Neural cell (in vitro differentiated cells): ENCODE results near the gene DOCK4. TPM values are rescaled to one million over a fixed set of nuclear protein-coding genes. Genes with fewer than 3 reads are reported as not detected.

Source experiments
- H2AFZ ChIP-seq: fragments of 200-600, 300-800 bp; sonication (generic), shearing (Covaris generic); 2 replicates; pipeline ENCODE4 v1.6.0; 2014; ENCODE audit warnings: low read depth, mild to moderate bottlenecking, antibody characterized with exemption, low read length, moderate library complexity
- H3F3A ChIP-seq: fragments of 200-600 bp; shearing (Covaris generic); 2 replicates; pipeline ENCODE4 v1.6.1; 2016; ENCODE audit warnings: mild to moderate bottlenecking, moderate library complexity, mixed read lengths, antibody characterized with exemption, low read length; ENCODE audit not compliant: insufficient read depth, poor library complexity, severe bottlenecking
- H3K27ac ChIP-seq: fragments of 200-600, 300-800 bp; sonication (generic), shearing (Covaris generic); 2 replicates; pipeline ENCODE4 v1.5.1; 2014; ENCODE audit warnings: mild to moderate bottlenecking, low read length, moderate library complexity
- H3K27me3 ChIP-seq: fragments of 300-800, 200-600 bp; sonication (generic), shearing (Covaris generic); 2 replicates; pipeline ENCODE4 v1.6.0; 2014; ENCODE audit warnings: mild to moderate bottlenecking, low read depth, low read length, moderate library complexity; ENCODE audit not compliant: insufficient read depth
- H3K36me3 ChIP-seq: fragments of 300-800, 200-600 bp; sonication (generic), shearing (Covaris generic); 2 replicates; pipeline ENCODE4 v1.5.1; 2014; ENCODE audit warnings: mild to moderate bottlenecking, antibody characterized with exemption, low read length, moderate library complexity; ENCODE audit not compliant: insufficient read depth
- H3K4me2 ChIP-seq: fragments of 300-800, 200-600 bp; sonication (generic), shearing (Covaris generic); 2 replicates; pipeline ENCODE4 v1.6.0; 2014; ENCODE audit warnings: mild to moderate bottlenecking, low read length
- H3K4me3 ChIP-seq: fragments of 300-800, 200-600 bp; sonication (generic), shearing (Covaris generic); 2 replicates; pipeline ENCODE4 v1.5.1; 2014; ENCODE audit warnings: mild to moderate bottlenecking, low read length, moderate library complexity
- H3K79me2 ChIP-seq: fragments of 200-600 bp; shearing (Covaris generic); replicated peaks from 2 replicates; pipeline ENCODE4 v1.6.0; 2014; ENCODE audit warnings: mild to moderate bottlenecking, low read length, moderate library complexity; ENCODE audit not compliant: insufficient read depth
- H3K9ac ChIP-seq: fragments of 300-800, 200-600 bp; sonication (generic), shearing (Covaris generic); 2 replicates; pipeline ENCODE4 v1.6.1; 2016; ENCODE audit warnings: mild to moderate bottlenecking, low read length, mixed read lengths
- H3K9me2 ChIP-seq: fragments of 200-600 bp; shearing (Covaris generic); 2 replicates; pipeline ENCODE4 v1.6.1; 2016; ENCODE audit warnings: mild to moderate bottlenecking, low read length, mixed read lengths; ENCODE audit not compliant: insufficient read depth
- H3K9me3 ChIP-seq: fragments of 200-600, 300-800 bp; sonication (generic), shearing (Covaris generic); 2 replicates; pipeline ENCODE4 v1.6.1; 2016; ENCODE audit warnings: mild to moderate bottlenecking, mixed run types, low read length, moderate library complexity, mixed read lengths
- H4K20me1 ChIP-seq: fragments of 200-600 bp; shearing (Covaris generic); 2 replicates; pipeline ENCODE4 v1.6.1; 2016; ENCODE audit warnings: mild to moderate bottlenecking, mixed run types; ENCODE audit not compliant: insufficient read depth
- CTCF ChIP-seq: fragments of 450-650 bp; IDR thresholded peaks from 2 replicates; pipeline ENCODE4 v1.5.1; 2014; ENCODE audit warnings: antibody characterized with exemption, mild to moderate bottlenecking, moderate library complexity; ENCODE audit not compliant: poor library complexity, severe bottlenecking
- EP300 ChIP-seq: fragments of 450-650 bp; conservative IDR thresholded peaks from 2 replicates; pipeline ENCODE4 v1.6.1; 2014; ENCODE audit warnings: antibody characterized with exemption, mild to moderate bottlenecking, moderate library complexity; ENCODE audit not compliant: poor library complexity, severe bottlenecking
- EZH2 ChIP-seq: fragments of 200-600, 300-800 bp; shearing (Covaris generic), sonication (generic); IDR thresholded peaks from 2 replicates; pipeline ENCODE4 v1.6.1; 2014; ENCODE audit warnings: antibody characterized with exemption, low read length, borderline replicate concordance, mild to moderate bottlenecking; ENCODE audit not compliant: insufficient read depth, poor library complexity, severe bottlenecking
- MXI1 ChIP-seq: fragments of 450-650 bp; conservative IDR thresholded peaks from 2 replicates; pipeline ENCODE4 v1.6.1; 2014; ENCODE audit warnings: antibody characterized with exemption, mild to moderate bottlenecking; ENCODE audit not compliant: poor library complexity, severe bottlenecking
- POLR2AphosphoS5 ChIP-seq: IDR thresholded peaks from 2 replicates; pipeline ENCODE4 v1.6.1; 2012
- RAD21 ChIP-seq: fragments of 450-650 bp; conservative IDR thresholded peaks from 2 replicates; pipeline ENCODE4 v1.6.1; 2014; ENCODE audit warnings: antibody characterized with exemption, mild to moderate bottlenecking, moderate library complexity
- REST ChIP-seq: IDR thresholded peaks from 2 replicates; pipeline ENCODE4 v1.6.1; 2012; ENCODE audit warnings: borderline replicate concordance
- SMC3 ChIP-seq: fragments of 450-650 bp; conservative IDR thresholded peaks from 2 replicates; pipeline ENCODE4 v1.6.1; 2014; ENCODE audit warnings: antibody characterized with exemption, mild to moderate bottlenecking, moderate library complexity; ENCODE audit not compliant: poor library complexity
- TAF1 ChIP-seq: IDR thresholded peaks from 2 replicates; pipeline ENCODE4 v1.6.1; 2012; ENCODE audit warnings: low read depth
- polyA plus RNA-seq: library from polyadenylated mRNA; depleted of rRNA; stranded (reverse); fragments of >200 nt; gene quantifications from 2 replicates; pipeline ENCODE4 v1.2.3, GENCODE V29; 2014

The DOCK4 gene
- polyA plus RNA-seq, 1 donor from 2014 or later, result 28.1 TPM

- Histone ChIP-seq H2AFZ (no peak overlapping the region), H3K4me2 (no peak overlapping the region), H3K27me3 (no peaks in the 10 kb centered on the region), H3K4me3 (no peak overlapping the region), H3K9me3 (no peaks in the 10 kb centered on the region), H3K79me2 (peaks cover 61% of the 10 kb centered on the region), H4K20me1 (no peaks in the 10 kb centered on the region), H3K9me2 (no peaks in the 10 kb centered on the region), H3F3A (no peaks in the 10 kb centered on the region), H3K9ac (no peak overlapping the region), H3K27ac (no peak overlapping the region), H3K36me3 (no peaks in the 10 kb centered on the region)
- TF ChIP-seq EP300, result no peak
- no peak for TF ChIP-seq REST
- TF ChIP-seq CTCF, result no peak
- no peak for TF ChIP-seq MXI1
- no peak for TF ChIP-seq TAF1
- TF ChIP-seq EZH2, result no peak
- TF ChIP-seq RAD21, result no peak
- no peak for TF ChIP-seq POLR2AphosphoS5
- no peak for TF ChIP-seq SMC3
Measured at GRCh38 chr7:112201411-112201810, 4.8 kb downstream of the DOCK4 start.

- Histone ChIP-seq H3K9me3 (no peaks in the 10 kb centered on the region), H3K9ac (no peak overlapping the region), H3K79me2 (peaks cover 58% of the 10 kb centered on the region), H3K4me3 (no peak overlapping the region), H3K36me3 (no peaks in the 10 kb centered on the region), H3F3A (no peaks in the 10 kb centered on the region), H3K4me2 (no peak overlapping the region), H3K27ac (no peak overlapping the region), H3K27me3 (no peaks in the 10 kb centered on the region), H2AFZ (no peak overlapping the region), H4K20me1 (no peaks in the 10 kb centered on the region), H3K9me2 (no peaks in the 10 kb centered on the region)
- TF ChIP-seq EP300 (no peak), MXI1 (no peak), POLR2AphosphoS5 (no peak), EZH2 (no peak), CTCF (no peak), SMC3 (no peak), RAD21 (no peak), REST (no peak)
Measured at GRCh38 chr7:112199672-112200071, 6.5 kb downstream of the DOCK4 start.
